Natural killer cell (primary cell): ENCODE measurements around the gene RYR3. TPM values are rescaled to one million over a fixed set of nuclear protein-coding genes. Genes with fewer than 3 reads are reported as not detected.

Experiments
- ATAC-seq, 3 donors: fragments of 150-1000 bp in 2 of 3; fragments of 200-7000 bp in 1 of 3; cut with Tn5 transposase; 1 replicate in 1 of 3; 2 replicates in 2 of 3; pipeline ENCODE4 v1.10.0; 2021; ENCODE audit warnings: mild to moderate bottlenecking in 2 of 3, moderate library complexity in 2 of 3
- DNase-seq, 2 donors: peaks; one replicate each; pipeline versions ENCODE4 v3.0.0 to v3.0.0-alpha.2; 2013 to 2021; ENCODE audit warnings: mixed read lengths in 1 of 2
- H3K27ac ChIP-seq: one replicate; pipeline ENCODE4 v1.5.1; 2013; ENCODE audit warnings: mild to moderate bottlenecking, low read length
- H3K27me3 ChIP-seq: one replicate; pipeline ENCODE4 v1.6.1; 2013; ENCODE audit warnings: low read length; ENCODE audit not compliant: control insufficient read depth, insufficient read depth
- H3K36me3 ChIP-seq: one replicate; pipeline ENCODE4 v1.6.1; 2013; ENCODE audit warnings: low read length; ENCODE audit not compliant: control insufficient read depth, insufficient read depth
- H3K4me1 ChIP-seq: one replicate; pipeline ENCODE4 v1.6.1; 2013; ENCODE audit warnings: low read length; ENCODE audit not compliant: control insufficient read depth, insufficient read depth
- H3K4me3 ChIP-seq: one replicate; pipeline ENCODE4 v1.5.1; 2013; ENCODE audit warnings: low read length
- H3K9me3 ChIP-seq: one replicate; pipeline ENCODE4 v1.6.1; 2013; ENCODE audit warnings: low read length; ENCODE audit not compliant: control insufficient read depth, insufficient read depth
- H3K27ac Mint-ChIP-seq, 2 donors: one replicate each; pipeline ENCODE4 v1.8.0; 2022; ENCODE audit warnings: mild to moderate bottlenecking in 2 of 2, mixed read lengths in 2 of 2, moderate library complexity in 1 of 2
- H3K27me3 Mint-ChIP-seq, 2 donors: one replicate each; pipeline ENCODE4 v1.8.0; 2022; ENCODE audit warnings: low read depth in 2 of 2, mixed read lengths in 2 of 2
- H3K36me3 Mint-ChIP-seq: one replicate; pipeline ENCODE4 v1.8.0; 2022; ENCODE audit warnings: mixed read lengths
- H3K4me1 Mint-ChIP-seq, 2 donors: one replicate each; pipeline ENCODE4 v1.8.0; 2022; ENCODE audit warnings: mixed read lengths in 2 of 2
- H3K4me3 Mint-ChIP-seq: one replicate; pipeline ENCODE4 v1.8.0; 2022; ENCODE audit warnings: mild to moderate bottlenecking, moderate library complexity, mixed read lengths
- H3K9me3 Mint-ChIP-seq, 2 donors: one replicate each; pipeline ENCODE4 v1.8.0; 2022; ENCODE audit warnings: mixed read lengths in 2 of 2
- WGBS: methylation state at CpG from one replicate; pipeline ENCODE4 v1.1.7; 2013; ENCODE audit warnings: missing lambda C conversion rate; ENCODE audit not compliant: insufficient coverage; 5-methylcytosine and 5-hydroxymethylcytosine counted together
- intact Hi-C: fragments of 100-400 bp; cut with micrococcal nuclease; formaldehyde crosslinking; loops from one replicate; pipeline ENCODE4 v1.14.2; 2022
- total RNA-seq, 4 donors: library from RNA; stranded (reverse); fragments of 120-200 nt in 1 of 4; gene quantifications; one replicate each; pipeline versions ENCODE4 v1.2.3 to v1.2.4, GENCODE V29; 2013 to 2022
- TF ChIP-seq, protein P1 (sequence below): fragments of 200-600 bp; IDR thresholded peaks from one replicate; pipeline ENCODE4 v1.8.0; 2022; ENCODE audit warnings: antibody characterized with exemption

The RYR3 gene
- total RNA-seq, 3 donors from 2014 or later (not counting 1 experiment from before 2014, with no cell fraction given) = 0.09 to 6.2 TPM; not detected in 1

GRCh38 chr15:33894193-33894592 is 583.4 kb downstream of the RYR3 start:
- no peaks in the 10 kb centered on the region for H3K36me3 Mint-ChIP-seq
- H3K4me3 ChIP-seq = no peak overlapping the region
- H3K4me1 Mint-ChIP-seq = peaks cover 6 to 8% of the 10 kb centered on the region in 2 donors
- no peak for ATAC-seq
- no peaks in the 10 kb centered on the region for H3K27me3 Mint-ChIP-seq
- TF ChIP-seq, protein P1, sequence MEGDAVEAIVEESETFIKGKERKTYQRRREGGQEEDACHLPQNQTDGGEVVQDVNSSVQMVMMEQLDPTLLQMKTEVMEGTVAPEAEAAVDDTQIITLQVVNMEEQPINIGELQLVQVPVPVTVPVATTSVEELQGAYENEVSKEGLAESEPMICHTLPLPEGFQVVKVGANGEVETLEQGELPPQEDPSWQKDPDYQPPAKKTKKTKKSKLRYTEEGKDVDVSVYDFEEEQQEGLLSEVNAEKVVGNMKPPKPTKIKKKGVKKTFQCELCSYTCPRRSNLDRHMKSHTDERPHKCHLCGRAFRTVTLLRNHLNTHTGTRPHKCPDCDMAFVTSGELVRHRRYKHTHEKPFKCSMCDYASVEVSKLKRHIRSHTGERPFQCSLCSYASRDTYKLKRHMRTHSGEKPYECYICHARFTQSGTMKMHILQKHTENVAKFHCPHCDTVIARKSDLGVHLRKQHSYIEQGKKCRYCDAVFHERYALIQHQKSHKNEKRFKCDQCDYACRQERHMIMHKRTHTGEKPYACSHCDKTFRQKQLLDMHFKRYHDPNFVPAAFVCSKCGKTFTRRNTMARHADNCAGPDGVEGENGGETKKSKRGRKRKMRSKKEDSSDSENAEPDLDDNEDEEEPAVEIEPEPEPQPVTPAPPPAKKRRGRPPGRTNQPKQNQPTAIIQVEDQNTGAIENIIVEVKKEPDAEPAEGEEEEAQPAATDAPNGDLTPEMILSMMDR = no peak
- WGBS = 91% methylated on average over 6 of the region's 6 CpGs
- intact Hi-C loops = no loop called here
- no peaks in the 10 kb centered on the region for H3K9me3 ChIP-seq
- H3K36me3 ChIP-seq = no peaks in the 10 kb centered on the region
- H3K4me3 Mint-ChIP-seq = no peak overlapping the region
- no peak overlapping the region for H3K27ac ChIP-seq
- DNase-seq = no peak
- H3K9me3 Mint-ChIP-seq = no peaks in the 10 kb centered on the region
- no peaks in the 10 kb centered on the region for H3K27me3 ChIP-seq
- H3K4me1 ChIP-seq = no peaks in the 10 kb centered on the region
- H3K27ac Mint-ChIP-seq = no peak overlapping the region

- no peaks in the 10 kb centered on the region for H3K9me3 ChIP-seq
- no peak overlapping the region for H3K4me3 Mint-ChIP-seq
- H3K36me3 Mint-ChIP-seq = no peaks in the 10 kb centered on the region
- H3K4me3 ChIP-seq = no peak overlapping the region
- ATAC-seq (no peak), DNase-seq (no peak)
- H3K4me1 Mint-ChIP-seq = peaks cover 6 to 18% of the 10 kb centered on the region in 2 donors
- H3K9me3 Mint-ChIP-seq = no peaks in the 10 kb centered on the region
- H3K27ac Mint-ChIP-seq = no peak overlapping the region
- H3K36me3 ChIP-seq = no peaks in the 10 kb centered on the region
- no CpG with 5 or more reads among the region's 1 CpG for WGBS
- no peaks in the 10 kb centered on the region for H3K27me3 Mint-ChIP-seq
- H3K4me1 ChIP-seq = no peaks in the 10 kb centered on the region
- intact Hi-C loops = no loop called here
- TF ChIP-seq, protein P1 = no peak
- no peak overlapping the region for H3K27ac ChIP-seq
- no peaks in the 10 kb centered on the region for H3K27me3 ChIP-seq
Observed at GRCh38 chr15:33902043-33902442, 591.3 kb downstream of the RYR3 start.

DNA sequence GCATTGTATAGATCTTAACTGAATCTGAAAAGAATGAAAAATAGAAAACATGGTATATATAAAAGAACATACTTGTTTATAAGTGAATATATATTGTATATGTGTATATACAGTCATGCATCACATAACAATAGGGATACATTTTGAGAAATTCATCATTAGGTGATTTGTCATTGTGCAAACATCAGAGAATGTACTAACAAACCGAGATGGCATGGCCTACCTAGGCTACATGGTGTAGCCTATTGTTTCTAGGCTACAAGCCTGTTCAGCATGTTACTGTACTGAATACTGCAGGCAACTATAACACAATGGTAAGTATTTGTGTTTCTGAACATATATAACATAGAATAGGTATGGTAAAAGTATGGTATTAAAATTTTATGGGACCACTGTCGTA is 592.9 kb downstream of the RYR3 start:
- Mint-ChIP-seq H3K4me3 (no peak overlapping the region), H3K9me3 (no peaks in the 10 kb centered on the region), H3K4me1 (peaks cover 3 to 14% of the 10 kb centered on the region in 2 donors), H3K27ac (no peak overlapping the region), H3K36me3 (no peaks in the 10 kb centered on the region), H3K27me3 (no peaks in the 10 kb centered on the region)
- Histone ChIP-seq H3K27ac (no peak overlapping the region), H3K27me3 (no peaks in the 10 kb centered on the region), H3K4me1 (no peaks in the 10 kb centered on the region), H3K9me3 (no peaks in the 10 kb centered on the region), H3K36me3 (no peaks in the 10 kb centered on the region), H3K4me3 (no peak overlapping the region)
- DNase-seq = no peak
- TF ChIP-seq, protein P1 = no peak
- ATAC-seq = no peak
- WGBS = 100% methylated on average over 1 of the region's 2 CpGs
- intact Hi-C loops = no loop called here

DNA sequence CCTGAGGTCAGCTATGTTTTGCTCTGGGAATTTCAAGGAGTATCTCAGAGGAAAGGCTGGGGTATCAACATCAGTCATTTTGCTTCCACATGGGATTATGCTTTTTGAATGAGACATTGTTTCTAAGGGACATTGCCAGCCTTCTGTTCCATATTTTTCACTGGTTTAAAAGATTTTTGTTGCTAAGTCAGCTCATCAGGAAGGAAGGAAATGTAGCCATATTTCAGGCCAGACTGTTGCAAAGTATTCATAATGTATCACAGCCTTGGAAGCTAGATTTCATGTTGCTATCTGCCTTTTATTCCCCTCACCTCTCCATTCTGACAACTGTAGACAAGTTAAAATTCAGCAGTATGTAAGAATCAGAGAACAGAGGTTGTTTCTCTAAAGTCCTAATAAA is 596.6 kb downstream of the RYR3 start:
- no peak overlapping the region for H3K27ac Mint-ChIP-seq
- ATAC-seq = no peak

More for the DNA sequence above, 596.6 kb downstream of the RYR3 start:
- Histone ChIP-seq H3K36me3 (no peaks in the 10 kb centered on the region), H3K27ac (no peak overlapping the region), H3K27me3 (no peaks in the 10 kb centered on the region), H3K4me1 (no peaks in the 10 kb centered on the region), H3K9me3 (no peaks in the 10 kb centered on the region), H3K4me3 (no peak overlapping the region)
- Mint-ChIP-seq H3K9me3 (no peaks in the 10 kb centered on the region), H3K4me1 (peaks cover 9 to 16% of the 10 kb centered on the region in 2 donors), H3K4me3 (no peak overlapping the region), H3K27me3 (no peaks in the 10 kb centered on the region), H3K36me3 (no peaks in the 10 kb centered on the region)
- TF ChIP-seq, protein P1 = no peak
- no peak for DNase-seq
- intact Hi-C loops = no loop called here
